ENCODE results near the gene KCNH6. TPM values are rescaled to one million over a fixed set of nuclear protein-coding genes. Genes with fewer than 3 reads are reported as not detected.

KCNH6 gene
- total RNA-seq, 1 experiment from 2014 or later, result 1.6 TPM

DNA sequence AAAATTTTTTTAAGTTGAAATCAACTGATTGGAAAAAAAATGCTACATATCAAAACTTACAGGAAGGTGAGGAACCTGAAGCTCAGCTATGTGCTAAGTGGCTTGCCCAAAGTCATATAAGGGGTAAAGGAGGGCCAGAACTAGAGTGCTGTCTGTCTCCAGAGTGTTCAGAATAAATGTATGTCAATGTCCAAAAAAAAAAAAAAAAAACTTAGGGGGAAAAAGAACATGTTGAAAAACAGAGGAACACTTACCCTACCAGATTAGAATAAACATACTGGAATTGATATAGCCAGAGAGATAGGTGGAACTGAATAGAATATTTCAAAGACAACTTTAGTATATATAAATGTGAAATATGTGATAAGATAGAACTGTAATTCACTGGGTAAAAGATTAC is 38.7 kb downstream of the KCNH6 start:
- Histone ChIP-seq H3K4me1 (ENCODE audit: insufficient read depth, low read length) (no peaks in the 10 kb centered on the region), H2BK5ac (ENCODE audit: insufficient read length, low read length) (no peak overlapping the region), H3K9ac (ENCODE audit: extremely low read depth, insufficient read length, low read length) (no peak overlapping the region), H3K14ac (ENCODE audit: insufficient read depth, low read length) (no peak overlapping the region), H3K79me1 (ENCODE audit: insufficient read depth, low read depth, low read length, poor library complexity, severe bottlenecking) (peaks cover 4% of the 10 kb centered on the region), H3K23ac (ENCODE audit: insufficient read length, low read depth, low read length) (no peak overlapping the region), H4K20me1 (ENCODE audit: control insufficient read depth, insufficient read depth, insufficient read length) (no peaks in the 10 kb centered on the region), H4K5ac (ENCODE audit: insufficient read length, low read depth, low read length) (no peak overlapping the region), H3K27ac (ENCODE audit: insufficient read length, low read depth, low read length) (no peak overlapping the region), H3K27me3 (ENCODE audit: insufficient read depth, low read length) (no peaks in the 10 kb centered on the region), H3K4me2 (ENCODE audit: insufficient read depth, insufficient read length, low read length) (no peak overlapping the region), H2AK5ac (ENCODE audit: insufficient read length, low read length) (no peak overlapping the region), H3K23me2 (ENCODE audit: insufficient read length, low read depth, low read length, poor library complexity, severe bottlenecking) (no peaks in the 10 kb centered on the region), H3K79me2 (ENCODE audit: insufficient read depth, low read length) (peaks cover 11% of the 10 kb centered on the region; the same call in 1 of the 2 replicates), H4K8ac (replicated peaks; ENCODE audit: insufficient read length, low read depth, low read length) (no peak overlapping the region), H3K4ac (ENCODE audit: low read depth, low read length) (no peak overlapping the region), H3K56ac (ENCODE audit: insufficient read length, low read depth, low read length) (no peak overlapping the region), H2BK12ac (ENCODE audit: insufficient read length, low read depth, low read length) (no peak overlapping the region), H2BK15ac (ENCODE audit: low read depth, low read length) (no peak overlapping the region), H3K9me3 (ENCODE audit: control insufficient read depth, low read depth, low read length) (no peaks in the 10 kb centered on the region), H2AFZ (ENCODE audit: low read length) (no peak overlapping the region), H2BK120ac (ENCODE audit: low read depth, low read length, poor library complexity, severe bottlenecking) (no peak overlapping the region), H3T11ph (ENCODE audit: low read length) (no peak overlapping the region), H2BK20ac (ENCODE audit: low read depth, low read length, poor library complexity, severe bottlenecking) (no peak overlapping the region), H3K18ac (ENCODE audit: insufficient read length, low read depth, low read length) (no peak overlapping the region), H4K91ac (ENCODE audit: insufficient read length, low read depth, low read length) (no peak overlapping the region)
- Mint-ChIP-seq H3K27me3 (ENCODE audit: low read depth) (no peaks in the 10 kb centered on the region), H3K4me1 (no peaks in the 10 kb centered on the region), H3K4me3 (no peak overlapping the region), H3K9me3 (peaks cover 0 to 6% of the 10 kb centered on the region in 2 experiments; a peak in 1 of 5 replicates), H3K36me3 (ENCODE audit: insufficient read depth in 1 of 3, low read depth in 3 of 3) (peaks cover 0 to 8% (median 7%) of the 10 kb centered on the region in 3 experiments; a peak in 4 of 7 replicates), H3K27ac (no peak overlapping the region)
- no peak for TF ChIP-seq CTCF (conservative IDR thresholded peaks at IDR 0.05)
- DNase-seq, result no peak

All from H9 (cell line).